Adrenal gland (tissue), 5 donors: ENCODE measurements around the gene SPDYE18.
"Not testable (repeated sequence)": the region's sequence is repeated elsewhere in the genome, so short reads cannot be mapped to it uniquely, and the experiment has no call there.

ENCODE experiments used
- CTCF ChIP-seq, 6 experiments: fragments of 450-650 bp in 4 of 6; fragments of 200-600 bp in 2 of 6; sonication (generic) in 1 of 6; IDR thresholded peaks; 1 replicate in 5 of 6; 2 replicates in 1 of 6; pipeline versions ENCODE4 v1.5.1 to v1.8.0; 2016 to 2021; ENCODE audit warnings: antibody characterized with exemption in 6 of 6, mild to moderate bottlenecking in 2 of 6, moderate library complexity in 1 of 6
- POLR2A ChIP-seq, 2 donors: fragments of 450-650 bp; IDR thresholded peaks; one replicate each; pipeline ENCODE4 v1.6.1; 2017; ENCODE audit warnings: antibody characterized with exemption in 2 of 2, mild to moderate bottlenecking in 2 of 2, moderate library complexity in 1 of 2
- donor health status: DM: no; HTN: no; CAD: no.

GRCh38 chr7:77079112-77079511, 16.8 kb upstream of the SPDYE18 start:
- TF ChIP-seq CTCF, POLR2A (IDR thresholded peaks at IDR 0.05): not testable (repeated sequence)
